Measurements from ENCODE around the gene AGMAT.
A peak's percentile ranks its signal among the peaks of the same experiment; 100 is the strongest.

AGMAT gene

DNA sequence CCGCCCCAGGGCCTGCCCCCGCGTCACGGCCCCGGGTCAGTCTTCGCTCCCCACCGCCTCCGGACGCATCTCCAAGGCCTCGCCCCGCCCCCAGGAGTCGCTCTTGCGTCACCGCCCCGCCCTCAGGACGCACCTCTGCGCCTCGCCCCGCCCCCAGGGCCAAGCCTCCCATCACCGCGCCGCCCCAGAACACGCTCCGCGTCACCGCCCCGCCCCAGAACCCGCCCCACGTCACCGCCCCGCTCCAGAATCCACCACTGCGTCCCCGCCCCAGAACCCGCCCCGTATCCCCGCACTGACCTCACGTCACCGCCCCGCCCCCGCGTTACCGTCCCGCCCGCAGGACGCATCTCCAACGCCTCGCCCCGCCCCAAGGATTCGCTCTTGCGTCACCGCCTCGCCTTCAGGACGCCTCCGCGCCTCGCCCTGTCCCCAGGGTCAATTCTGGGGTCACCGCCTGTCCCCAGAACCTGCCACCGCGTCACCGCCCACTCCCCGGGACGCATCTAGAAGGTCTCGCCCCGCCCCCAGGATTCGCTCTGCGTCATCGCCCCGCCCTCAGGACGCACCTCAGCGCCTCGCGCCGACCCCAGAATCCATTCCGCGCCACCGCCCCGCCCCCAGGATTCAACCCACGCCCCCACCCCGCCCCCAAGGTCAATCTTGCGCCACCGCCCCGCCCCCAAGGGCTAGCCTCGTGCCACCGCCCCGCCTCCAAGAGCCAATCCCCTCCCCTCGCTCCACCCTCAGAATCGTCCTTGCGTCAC lies 60.4 kb downstream of the AGMAT start:
- peak; percentile 100 for DNase-seq (ENCODE audit: low read depth in 3 of 3)

DNA sequence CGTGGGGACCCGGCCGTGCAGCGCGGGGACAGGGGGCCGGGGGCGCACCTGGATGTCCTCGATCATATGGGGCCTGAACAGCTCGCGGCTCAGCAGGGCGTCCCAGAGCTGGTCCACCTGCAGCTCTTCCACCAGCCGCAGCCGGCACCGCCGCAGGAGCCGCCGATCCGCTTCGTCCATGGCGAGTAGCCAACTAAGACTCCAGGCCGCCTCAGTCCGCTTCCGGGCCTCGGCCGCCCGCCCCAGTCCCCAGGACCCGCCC lies 60.9 kb downstream of the AGMAT start, which contains the start of gene CASP9:
CASP9 (minus strand) TSS at position 195 of the 262 bp plus-strand sequence; CDS start at position 180, 15 bp downstream.
- no peak for DNase-seq (ENCODE audit: low read depth in 3 of 3)

DNA sequence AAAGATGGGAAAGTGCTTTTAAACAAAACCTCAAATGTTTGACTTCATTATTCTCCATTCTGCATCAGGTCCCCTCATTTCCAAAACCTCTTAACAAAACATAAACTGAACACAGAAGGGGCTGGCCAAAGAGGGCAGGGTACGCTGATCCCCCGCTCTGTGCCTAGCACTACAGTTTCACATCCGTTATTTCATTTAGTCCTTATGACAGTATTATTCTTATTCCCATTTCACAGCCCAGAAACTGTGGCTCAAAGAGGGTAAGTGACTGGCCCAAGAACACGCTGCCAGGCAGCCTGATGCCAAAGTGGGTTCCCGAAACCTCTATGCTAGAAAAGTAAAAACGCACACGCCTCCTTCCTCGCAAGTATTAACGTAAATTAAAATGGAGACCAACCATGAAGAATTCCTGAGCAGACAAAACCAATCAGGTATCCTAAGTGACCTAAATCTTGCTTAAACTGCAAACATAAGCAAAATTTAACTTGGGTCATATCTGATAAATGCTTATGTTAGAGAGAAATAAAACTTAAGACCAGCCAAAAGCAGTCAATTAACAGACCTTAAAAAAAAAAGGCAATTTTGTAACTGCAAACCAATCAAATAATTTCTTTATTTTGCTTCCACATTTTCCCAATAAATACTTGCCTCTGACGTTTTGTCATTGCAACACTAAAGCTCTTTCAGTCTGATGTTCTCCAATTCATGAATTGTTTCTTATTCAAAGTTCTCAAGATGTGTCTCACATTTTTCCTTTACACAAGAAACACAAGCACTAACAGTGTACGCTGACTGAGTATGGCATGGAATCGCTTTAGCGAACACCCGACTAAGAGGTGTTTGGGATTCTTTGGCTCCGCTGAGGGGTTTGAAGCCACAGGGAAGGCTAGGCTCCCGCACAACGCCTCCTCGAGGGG lies 61.5 kb downstream of the AGMAT start:
- DNase-seq (ENCODE audit: low read depth in 3 of 3), result no peak

DNA sequence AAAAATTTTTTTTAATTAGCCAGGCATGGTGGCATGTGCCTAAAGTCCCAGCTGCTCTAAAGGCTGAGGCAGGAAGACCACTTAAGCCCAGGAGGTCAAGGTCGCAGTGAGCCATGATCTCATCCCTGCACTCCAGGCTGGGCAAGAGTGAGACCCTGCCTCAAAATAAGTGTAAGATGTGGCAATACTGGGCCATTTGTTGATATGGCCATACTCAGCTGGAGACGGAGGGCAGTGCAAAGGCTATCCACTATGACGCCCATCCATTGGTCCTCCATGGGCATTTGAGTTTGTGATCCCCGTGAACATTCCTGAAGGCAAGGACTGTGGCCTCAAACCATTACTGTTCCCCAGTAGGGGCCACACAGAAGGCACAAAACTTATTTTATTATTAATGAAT lies 62.3 kb downstream of the AGMAT start:
- DNase-seq (ENCODE audit: low read depth in 3 of 3), result no peak
